T-cell (primary cell): ENCODE measurements around the gene FBLN7. TPM values are rescaled to one million over a fixed set of nuclear protein-coding genes. Genes with fewer than 3 reads are reported as not detected.

Experiments used
- ATAC-seq, 4 experiments: fragments of 200-7000 bp in 3 of 4; fragments of 150-1000 bp in 1 of 4; cut with Tn5 transposase; replicated peaks in 1 of 4; 1 replicate in 3 of 4; 2 replicates in 1 of 4; pipeline ENCODE4 v1.10.0; 2021; ENCODE audit warnings: moderate library complexity in 3 of 4, mild to moderate bottlenecking in 2 of 4, moderate number of reproducible peaks in 1 of 4
- CTCF ChIA-PET, 2 donors: fragments of 300-600 bp; sonication (Branson Sonifier 250); formaldehyde crosslinking; loops; one replicate each; lab custom pipeline; 2022; ENCODE audit warnings: antibody characterized with exemption in 2 of 2; lab: Charles Lee
- POLR2A ChIA-PET, 2 donors: fragments of 300-600 bp; sonication (Branson Sonifier 250); formaldehyde crosslinking; loops; one replicate each; lab custom pipeline; 2022; ENCODE audit warnings: antibody characterized with exemption in 2 of 2; lab: Charles Lee
- DNase-seq, 35 experiments: peaks; one replicate each; pipeline versions ENCODE4 v3.0.0 to v3.0.0-alpha.2; 2013 to 2023
- H3K27ac ChIP-seq: one replicate; pipeline ENCODE4 v1.5.1; 2013; ENCODE audit warnings: low read length
- H3K27me3 ChIP-seq, 2 experiments: replicated peaks in 1 of 2; 1 replicate in 1 of 2; 2 replicates in 1 of 2; pipeline versions ENCODE4 v1.6.1 to v1.7.0; 2013; ENCODE audit warnings: low read length in 1 of 2, mixed read lengths in 1 of 2; ENCODE audit not compliant: control insufficient read depth in 2 of 2, insufficient read depth in 2 of 2; ENCODE audit errors: extremely low read depth in 1 of 2
- H3K36me3 ChIP-seq, 2 donors: 1 replicate in 1 of 2; 2 replicates in 1 of 2; pipeline versions ENCODE4 v1.6.1 to v1.7.0; 2013; ENCODE audit warnings: low read length in 1 of 2; ENCODE audit not compliant: control insufficient read depth in 2 of 2, insufficient read depth in 1 of 2; ENCODE audit errors: extremely low read depth in 1 of 2
- H3K4me1 ChIP-seq, 2 experiments: 1 replicate in 1 of 2; 2 replicates in 1 of 2; pipeline versions ENCODE4 v1.6.1 to v1.7.0; 2013; ENCODE audit warnings: low read length in 2 of 2, mixed read lengths in 1 of 2; ENCODE audit not compliant: insufficient read depth in 2 of 2, control insufficient read depth in 1 of 2; ENCODE audit errors: extremely low read depth in 1 of 2
- H3K4me3 ChIP-seq, 2 donors: 1 replicate in 1 of 2; 2 replicates in 1 of 2; pipeline versions ENCODE4 v1.5.1 to v1.7.0; 2013; ENCODE audit warnings: mild to moderate bottlenecking in 2 of 2, low read length in 1 of 2, moderate library complexity in 1 of 2; ENCODE audit not compliant: control insufficient read depth in 1 of 2; ENCODE audit errors: extremely low read depth in 1 of 2
- H3K9me3 ChIP-seq: 2 replicates; pipeline ENCODE4 v1.7.0; 2013
- H3K27ac Mint-ChIP-seq, 2 donors: one replicate each; pipeline ENCODE4 v1.8.0; 2020 to 2021; ENCODE audit warnings: mild to moderate bottlenecking in 2 of 2, mixed read lengths in 2 of 2
- H3K27me3 Mint-ChIP-seq, 2 donors: one replicate each; pipeline ENCODE4 v1.8.0; 2021 to 2022; ENCODE audit warnings: mixed read lengths in 2 of 2
- H3K36me3 Mint-ChIP-seq: one replicate; pipeline ENCODE4 v1.8.0; 2021; ENCODE audit warnings: mixed read lengths
- H3K4me1 Mint-ChIP-seq, 3 donors: one replicate each; pipeline ENCODE4 v1.8.0; 2020 to 2022; ENCODE audit warnings: mixed read lengths in 3 of 3, mild to moderate bottlenecking in 1 of 3
- H3K4me3 Mint-ChIP-seq, 3 donors: one replicate each; pipeline ENCODE4 v1.8.0; 2020 to 2022; ENCODE audit warnings: mild to moderate bottlenecking in 3 of 3, mixed read lengths in 3 of 3, moderate library complexity in 3 of 3
- H3K9me3 Mint-ChIP-seq, 3 donors: one replicate each; pipeline ENCODE4 v1.8.0; 2020 to 2022; ENCODE audit warnings: mixed read lengths in 3 of 3
- WGBS: methylation state at CpG from one replicate; pipeline ENCODE4 v1.1.5; 2013; ENCODE audit warnings: missing lambda C conversion rate; ENCODE audit not compliant: insufficient coverage; 5-methylcytosine and 5-hydroxymethylcytosine counted together
- total RNA-seq, 35 experiments: library from RNA in 6 of 35; stranded (reverse) in 6 of 35; fragments of 120-200 nt in 1 of 35; gene quantifications; one replicate each; pipeline versions ENCODE4 v1.2.1 to v1.2.4 and lab custom pipeline; 2013 to 2026

Gene FBLN7
- total RNA-seq, 5 donors from 2014 or later (not counting 1 experiment from before 2014, with no cell fraction given): 11.9 to 68.5 (median 48.8) TPM

DNA sequence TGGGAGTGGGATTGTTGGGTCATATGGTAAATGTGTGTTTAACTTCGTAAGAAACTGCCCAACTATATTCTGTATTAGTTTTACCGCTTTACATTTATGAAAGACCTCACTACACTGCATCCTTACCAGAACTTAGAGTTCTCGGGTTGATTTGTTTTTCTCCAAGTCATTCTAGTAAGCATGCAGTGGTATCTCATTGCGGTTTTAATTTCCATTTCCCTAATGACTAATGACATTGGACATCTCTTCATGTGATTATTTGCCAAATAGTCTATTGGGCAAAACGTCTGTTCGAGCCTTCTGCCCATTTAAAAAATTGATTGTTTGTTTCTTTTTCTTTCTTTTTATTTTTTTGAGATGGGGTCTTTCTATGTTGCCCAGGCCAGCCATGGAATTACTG is 6.8 kb downstream of the FBLN7 start:
- Histone ChIP-seq H3K27ac (no peak overlapping the region), H3K4me1 (peaks cover 0 to 3% of the 10 kb centered on the region in 2 experiments), H3K4me3 (no peak overlapping the region), H3K27me3 (peaks cover 0 to 20% of the 10 kb centered on the region in 2 experiments), H3K9me3 (no peaks in the 10 kb centered on the region), H3K36me3 (no peaks in the 10 kb centered on the region)
- CTCF ChIA-PET: no interaction called here
- Mint-ChIP-seq H3K9me3 (no peaks in the 10 kb centered on the region), H3K4me3 (no peak overlapping the region), H3K4me1 (peaks cover 0 to 3% (median 2%) of the 10 kb centered on the region in 3 donors), H3K27me3 (peaks cover 0 to 13% of the 10 kb centered on the region in 2 donors), H3K27ac (no peak overlapping the region), H3K36me3 (no peaks in the 10 kb centered on the region)
- DNase-seq (no peak), ATAC-seq (no peak)
- POLR2A ChIA-PET: no interaction called here
- WGBS: 90% methylated on average over 2 of the region's 6 CpGs

- Mint-ChIP-seq H3K9me3 (no peaks in the 10 kb centered on the region), H3K27ac (no peak overlapping the region), H3K36me3 (no peaks in the 10 kb centered on the region), H3K4me1 (no peaks in the 10 kb centered on the region), H3K4me3 (no peak overlapping the region), H3K27me3 (no peaks in the 10 kb centered on the region)
- Histone ChIP-seq H3K4me1 (no peaks in the 10 kb centered on the region), H3K36me3 (no peaks in the 10 kb centered on the region), H3K27ac (no peak overlapping the region), H3K9me3 (no peaks in the 10 kb centered on the region), H3K27me3 (peaks cover 0 to 6% of the 10 kb centered on the region in 2 experiments), H3K4me3 (no peak overlapping the region)
- POLR2A ChIA-PET: no interaction called here
- DNase-seq (peak in 1 of 35 experiments; percentile 2), ATAC-seq (no peak)
- 93% methylated on average over 7 of the region's 17 CpGs for WGBS
- CTCF ChIA-PET: interaction anchor here (0.6 kb wide), 3 partner anchors 35 to 667 kb away, joined by 3 read pairs; no protein-coding TSS in a partner anchor
These were observed 9.4 kb downstream of the FBLN7 start for GRCh38 chr2:112147382-112148168.

GRCh38 chr2:112148477-112148876 is 10.3 kb downstream of the FBLN7 start:
- DNase-seq (no peak), ATAC-seq (no peak)
- POLR2A ChIA-PET: no interaction called here
- Mint-ChIP-seq H3K9me3 (no peaks in the 10 kb centered on the region), H3K27ac (no peak overlapping the region), H3K27me3 (no peaks in the 10 kb centered on the region), H3K4me3 (no peak overlapping the region), H3K4me1 (no peaks in the 10 kb centered on the region), H3K36me3 (no peaks in the 10 kb centered on the region)
- CTCF ChIA-PET: interaction anchor here (0.6 kb wide), 3 partner anchors 36 to 666 kb away, joined by 3 read pairs; no protein-coding TSS in a partner anchor
- H3K36me3 ChIP-seq: no peaks in the 10 kb centered on the region
- peaks cover 0 to 2% of the 10 kb centered on the region in 2 experiments for H3K27me3 ChIP-seq
- no peak overlapping the region for H3K27ac ChIP-seq
- H3K9me3 ChIP-seq: no peaks in the 10 kb centered on the region
- 90% methylated on average over 1 of the region's 2 CpGs for WGBS
- H3K4me1 ChIP-seq: no peaks in the 10 kb centered on the region
- H3K4me3 ChIP-seq: no peak overlapping the region

DNA sequence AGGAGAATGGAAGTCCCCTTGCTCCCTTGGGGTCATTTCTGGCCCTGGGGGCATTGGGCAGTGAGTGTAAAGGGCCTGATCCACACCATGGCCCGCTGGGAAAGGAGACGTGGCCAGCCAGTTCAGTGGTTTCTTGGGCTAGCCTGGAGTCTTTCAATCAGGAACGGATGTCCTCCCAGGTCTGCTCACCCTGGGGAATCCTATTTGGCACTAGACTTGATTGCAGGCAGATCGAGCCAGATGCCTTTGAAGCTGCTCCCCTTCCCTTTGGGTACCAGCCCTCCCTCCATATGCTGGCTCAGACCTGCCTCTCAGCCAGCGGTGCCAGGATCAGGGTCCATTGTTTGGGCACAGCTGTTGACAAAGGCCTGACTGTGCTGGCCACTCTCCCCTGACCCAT is 11.0 kb downstream of the FBLN7 start:
- peaks cover 0 to 1% of the 10 kb centered on the region in 2 experiments for H3K4me1 ChIP-seq
- Mint-ChIP-seq H3K4me3 (no peak overlapping the region), H3K27ac (no peak overlapping the region), H3K4me1 (peaks cover 2 to 4% (median 3%) of the 10 kb centered on the region in 3 donors), H3K9me3 (no peaks in the 10 kb centered on the region), H3K36me3 (no peaks in the 10 kb centered on the region), H3K27me3 (no peaks in the 10 kb centered on the region)
- H3K27me3 ChIP-seq: peaks cover 0 to 2% of the 10 kb centered on the region in 2 experiments
- POLR2A ChIA-PET: no interaction called here
- H3K36me3 ChIP-seq: no peaks in the 10 kb centered on the region
- no peak overlapping the region for H3K27ac ChIP-seq
- 93% methylated on average over 5 of the region's 5 CpGs for WGBS
- no peak overlapping the region for H3K4me3 ChIP-seq
- ATAC-seq (no peak), DNase-seq (no peak)
- no peaks in the 10 kb centered on the region for H3K9me3 ChIP-seq
- CTCF ChIA-PET: no interaction called here

GRCh38 chr2:112149866-112150435 is 11.8 kb downstream of the FBLN7 start:
- ATAC-seq (no peak), DNase-seq (no peak)
- ChIA-PET CTCF (no interaction called here), POLR2A (no interaction called here)
- no peak overlapping the region for H3K4me3 ChIP-seq
- Mint-ChIP-seq H3K4me1 (peaks cover 10 to 12% (median 10%) of the 10 kb centered on the region in 3 donors), H3K4me3 (no peak overlapping the region), H3K27ac (no peak overlapping the region), H3K27me3 (no peaks in the 10 kb centered on the region), H3K9me3 (no peaks in the 10 kb centered on the region), H3K36me3 (no peaks in the 10 kb centered on the region)
- 77% methylated on average over 2 of the region's 7 CpGs for WGBS
- no peaks in the 10 kb centered on the region for H3K36me3 ChIP-seq
- H3K27me3 ChIP-seq: peaks cover 0 to 2% of the 10 kb centered on the region in 2 experiments
- H3K4me1 ChIP-seq: peaks cover 4 to 9% of the 10 kb centered on the region in 2 experiments
- H3K9me3 ChIP-seq: no peaks in the 10 kb centered on the region
- H3K27ac ChIP-seq: no peak overlapping the region

DNA sequence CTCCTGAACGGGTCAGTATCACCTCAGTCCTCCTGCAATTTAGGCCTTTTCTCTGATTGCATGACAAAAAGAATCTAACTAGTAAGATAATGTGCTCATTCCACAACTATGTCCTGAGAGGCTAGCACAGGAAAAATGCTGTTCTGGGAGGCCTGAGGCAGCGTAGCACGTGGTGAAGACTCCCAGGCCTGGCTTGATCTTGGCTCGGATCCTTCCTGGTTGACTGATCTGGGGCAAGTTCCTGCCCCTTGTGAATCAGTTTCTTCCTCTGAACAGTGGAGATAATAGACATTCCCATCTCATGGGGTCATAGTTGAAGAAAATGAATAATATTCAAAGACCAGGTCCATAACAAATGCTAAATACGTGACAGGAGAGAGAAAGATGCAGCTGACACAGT is 12.3 kb downstream of the FBLN7 start:
- ChIA-PET CTCF (interaction anchor here in 1 of 2 donors (0.5 kb wide), 1 partner anchor 109 kb away, joined by 3 read pairs; no protein-coding TSS in a partner anchor), POLR2A (no interaction called here)
- no peaks in the 10 kb centered on the region for H3K36me3 ChIP-seq
- peaks cover 9 to 14% of the 10 kb centered on the region in 2 experiments for H3K4me1 ChIP-seq
- no peak for ATAC-seq
- Mint-ChIP-seq H3K9me3 (no peaks in the 10 kb centered on the region), H3K27me3 (no peaks in the 10 kb centered on the region), H3K36me3 (no peaks in the 10 kb centered on the region), H3K4me1 (peaks cover 14 to 17% (median 15%) of the 10 kb centered on the region in 3 donors), H3K27ac (no peak overlapping the region), H3K4me3 (no peak overlapping the region)
- H3K27me3 ChIP-seq: peaks cover 0 to 2% of the 10 kb centered on the region in 2 experiments
- no peaks in the 10 kb centered on the region for H3K9me3 ChIP-seq
- WGBS: 83% methylated on average over 1 of the region's 5 CpGs
- no peak overlapping the region for H3K4me3 ChIP-seq
- H3K27ac ChIP-seq: no peak overlapping the region
- DNase-seq: no peak
